22Rv1 (cell line): Measurements from ENCODE around the gene SYCP1.

Experiments used
- ZFX ChIP-seq: fragments of 450-650 bp; IDR thresholded peaks from 2 replicates; pipeline ENCODE4 v1.6.1; 2017; ENCODE audit warnings: antibody characterized with exemption, borderline replicate concordance
- TF ChIP-seq, protein P1 (sequence below): fragments of 450-650 bp; IDR thresholded peaks from 2 replicates; pipeline ENCODE4 v1.5.1; 2017; ENCODE audit warnings: mild to moderate bottlenecking

DNA sequence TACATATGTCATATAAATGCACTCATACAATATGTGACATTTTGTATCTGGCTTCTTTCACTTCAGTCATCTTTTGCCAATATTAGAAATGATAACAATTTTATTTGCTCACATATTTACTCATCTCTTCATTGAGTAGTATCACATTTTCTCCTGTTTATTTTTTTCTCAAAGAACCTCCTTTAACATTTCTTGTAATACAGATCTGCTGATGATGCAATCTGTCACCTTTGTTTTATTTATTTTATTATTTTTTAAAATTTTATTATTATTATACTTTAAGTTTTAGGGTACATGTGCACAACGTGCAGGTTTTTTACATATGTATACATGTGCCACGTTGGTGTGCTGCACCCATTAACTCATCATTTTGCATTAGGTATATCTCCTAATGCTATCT lies 159.1 kb downstream of the SYCP1 start:
- TF ChIP-seq, protein P1, sequence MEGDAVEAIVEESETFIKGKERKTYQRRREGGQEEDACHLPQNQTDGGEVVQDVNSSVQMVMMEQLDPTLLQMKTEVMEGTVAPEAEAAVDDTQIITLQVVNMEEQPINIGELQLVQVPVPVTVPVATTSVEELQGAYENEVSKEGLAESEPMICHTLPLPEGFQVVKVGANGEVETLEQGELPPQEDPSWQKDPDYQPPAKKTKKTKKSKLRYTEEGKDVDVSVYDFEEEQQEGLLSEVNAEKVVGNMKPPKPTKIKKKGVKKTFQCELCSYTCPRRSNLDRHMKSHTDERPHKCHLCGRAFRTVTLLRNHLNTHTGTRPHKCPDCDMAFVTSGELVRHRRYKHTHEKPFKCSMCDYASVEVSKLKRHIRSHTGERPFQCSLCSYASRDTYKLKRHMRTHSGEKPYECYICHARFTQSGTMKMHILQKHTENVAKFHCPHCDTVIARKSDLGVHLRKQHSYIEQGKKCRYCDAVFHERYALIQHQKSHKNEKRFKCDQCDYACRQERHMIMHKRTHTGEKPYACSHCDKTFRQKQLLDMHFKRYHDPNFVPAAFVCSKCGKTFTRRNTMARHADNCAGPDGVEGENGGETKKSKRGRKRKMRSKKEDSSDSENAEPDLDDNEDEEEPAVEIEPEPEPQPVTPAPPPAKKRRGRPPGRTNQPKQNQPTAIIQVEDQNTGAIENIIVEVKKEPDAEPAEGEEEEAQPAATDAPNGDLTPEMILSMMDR = no peak
- no peak for TF ChIP-seq ZFX
